OCI-LY1 (cell line): Measurements from ENCODE around the gene MRPL53.

Experiments
- EZH2 ChIP-seq: fragments of 200-600 bp; sonication (generic), shearing (Covaris generic); IDR thresholded peaks from 2 replicates; pipeline ENCODE4 v1.8.0; 2017; ENCODE audit warnings: borderline replicate concordance, mixed run types, mild to moderate bottlenecking, antibody characterized with exemption, low read length, moderate library complexity, mixed read lengths
- TF ChIP-seq, protein P1 (sequence below): fragments of 200-600 bp; sonication (generic), shearing (Covaris generic); IDR thresholded peaks from 2 replicates; pipeline ENCODE4 v1.5.1; 2017; ENCODE audit warnings: mild to moderate bottlenecking, antibody characterized with exemption, low read length, moderate library complexity, mixed read lengths

DNA sequence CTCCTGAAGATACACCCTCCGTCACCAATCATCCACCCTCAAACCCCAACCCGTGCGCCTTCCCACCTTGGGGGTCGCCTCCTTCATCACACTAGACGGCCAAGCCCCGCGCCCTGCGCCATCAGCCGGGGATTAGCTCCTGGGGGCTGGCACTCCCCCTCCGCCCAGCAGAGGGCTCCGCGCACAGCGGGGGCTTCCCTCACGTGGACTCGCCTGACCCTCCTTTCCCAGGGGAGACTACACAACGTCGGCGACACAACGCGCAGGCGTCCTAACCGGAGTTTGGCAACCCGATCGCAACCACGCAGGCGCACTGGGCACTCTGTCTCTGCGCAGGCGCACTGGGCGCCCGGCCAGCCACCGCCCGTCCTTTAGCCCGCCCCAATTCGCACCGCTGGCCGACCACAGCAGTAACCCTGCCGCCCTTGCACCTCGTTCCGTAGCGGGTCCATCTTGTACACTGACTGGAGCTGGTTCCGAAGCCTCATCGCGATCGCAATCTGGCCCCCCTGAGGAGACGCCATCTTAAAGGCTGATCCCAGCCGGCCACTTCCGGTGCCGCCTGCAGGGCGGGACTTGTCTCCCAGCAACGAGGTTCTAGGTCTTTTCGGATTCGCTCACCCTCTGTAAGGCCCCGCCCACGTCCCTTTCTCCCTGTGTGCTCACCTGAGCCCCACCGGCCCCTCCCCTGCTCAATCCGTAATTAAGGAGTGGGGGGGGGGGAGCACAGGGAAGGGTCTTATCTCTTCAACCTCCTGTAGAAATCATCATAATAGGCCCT lies 34.9 kb upstream of the MRPL53 start, which contains the start of gene PCGF1:
- TF ChIP-seq, protein P1, sequence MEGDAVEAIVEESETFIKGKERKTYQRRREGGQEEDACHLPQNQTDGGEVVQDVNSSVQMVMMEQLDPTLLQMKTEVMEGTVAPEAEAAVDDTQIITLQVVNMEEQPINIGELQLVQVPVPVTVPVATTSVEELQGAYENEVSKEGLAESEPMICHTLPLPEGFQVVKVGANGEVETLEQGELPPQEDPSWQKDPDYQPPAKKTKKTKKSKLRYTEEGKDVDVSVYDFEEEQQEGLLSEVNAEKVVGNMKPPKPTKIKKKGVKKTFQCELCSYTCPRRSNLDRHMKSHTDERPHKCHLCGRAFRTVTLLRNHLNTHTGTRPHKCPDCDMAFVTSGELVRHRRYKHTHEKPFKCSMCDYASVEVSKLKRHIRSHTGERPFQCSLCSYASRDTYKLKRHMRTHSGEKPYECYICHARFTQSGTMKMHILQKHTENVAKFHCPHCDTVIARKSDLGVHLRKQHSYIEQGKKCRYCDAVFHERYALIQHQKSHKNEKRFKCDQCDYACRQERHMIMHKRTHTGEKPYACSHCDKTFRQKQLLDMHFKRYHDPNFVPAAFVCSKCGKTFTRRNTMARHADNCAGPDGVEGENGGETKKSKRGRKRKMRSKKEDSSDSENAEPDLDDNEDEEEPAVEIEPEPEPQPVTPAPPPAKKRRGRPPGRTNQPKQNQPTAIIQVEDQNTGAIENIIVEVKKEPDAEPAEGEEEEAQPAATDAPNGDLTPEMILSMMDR = peak; percentile 56
- TF ChIP-seq EZH2 = no peak
